Measurements from ENCODE around the gene LPP. TPM values are rescaled to one million over a fixed set of nuclear protein-coding genes. Genes with fewer than 3 reads are reported as not detected.

The LPP gene
- total RNA-seq, 1 donor from 2014 or later: 93.9 TPM

DNA sequence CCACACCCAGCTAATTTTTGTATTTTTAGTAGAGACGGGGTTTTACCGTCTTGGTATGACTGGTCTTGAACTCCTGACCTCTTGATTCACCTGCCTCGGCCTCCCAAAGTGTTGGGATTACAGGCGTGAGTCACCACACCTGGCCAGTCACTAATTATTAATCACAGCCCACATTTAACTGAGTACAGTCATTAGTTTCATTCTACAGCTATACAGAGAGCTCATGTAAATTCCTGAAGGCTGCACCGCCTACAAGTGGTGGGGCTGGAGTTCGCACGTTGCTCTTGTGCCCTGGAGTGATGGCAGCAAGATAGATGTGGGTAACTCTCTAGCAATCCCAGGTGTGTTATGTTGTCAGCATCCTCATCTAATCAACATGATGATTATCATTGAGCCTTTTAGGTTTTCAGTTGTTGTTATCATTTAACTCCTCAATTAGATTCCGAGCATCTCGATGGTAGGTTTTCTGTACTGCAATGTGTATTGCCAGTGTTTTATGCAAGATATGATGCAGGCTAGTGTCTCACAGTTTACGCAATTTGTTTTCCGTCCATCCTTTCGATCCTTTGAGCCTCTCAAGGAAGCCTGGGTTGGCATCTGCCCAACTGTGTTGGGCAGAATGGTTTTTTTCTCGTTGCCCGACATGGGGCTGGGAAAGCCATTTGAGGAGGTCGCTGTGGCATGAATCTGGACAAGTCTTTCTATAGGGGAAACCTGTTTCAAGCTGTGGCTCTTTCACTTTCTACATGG lies 216.3 kb downstream of the LPP start:
- TF ChIP-seq, protein P1, sequence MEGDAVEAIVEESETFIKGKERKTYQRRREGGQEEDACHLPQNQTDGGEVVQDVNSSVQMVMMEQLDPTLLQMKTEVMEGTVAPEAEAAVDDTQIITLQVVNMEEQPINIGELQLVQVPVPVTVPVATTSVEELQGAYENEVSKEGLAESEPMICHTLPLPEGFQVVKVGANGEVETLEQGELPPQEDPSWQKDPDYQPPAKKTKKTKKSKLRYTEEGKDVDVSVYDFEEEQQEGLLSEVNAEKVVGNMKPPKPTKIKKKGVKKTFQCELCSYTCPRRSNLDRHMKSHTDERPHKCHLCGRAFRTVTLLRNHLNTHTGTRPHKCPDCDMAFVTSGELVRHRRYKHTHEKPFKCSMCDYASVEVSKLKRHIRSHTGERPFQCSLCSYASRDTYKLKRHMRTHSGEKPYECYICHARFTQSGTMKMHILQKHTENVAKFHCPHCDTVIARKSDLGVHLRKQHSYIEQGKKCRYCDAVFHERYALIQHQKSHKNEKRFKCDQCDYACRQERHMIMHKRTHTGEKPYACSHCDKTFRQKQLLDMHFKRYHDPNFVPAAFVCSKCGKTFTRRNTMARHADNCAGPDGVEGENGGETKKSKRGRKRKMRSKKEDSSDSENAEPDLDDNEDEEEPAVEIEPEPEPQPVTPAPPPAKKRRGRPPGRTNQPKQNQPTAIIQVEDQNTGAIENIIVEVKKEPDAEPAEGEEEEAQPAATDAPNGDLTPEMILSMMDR (conservative IDR thresholded peaks at IDR 0.05; ENCODE audit: low read depth, low read length): peak; percentile 12
- no peak overlapping the region for H3K4me3 ChIP-seq (ENCODE audit: low read depth, low read length)
- no peak for DNase-seq (ENCODE audit: low read depth)

DNA sequence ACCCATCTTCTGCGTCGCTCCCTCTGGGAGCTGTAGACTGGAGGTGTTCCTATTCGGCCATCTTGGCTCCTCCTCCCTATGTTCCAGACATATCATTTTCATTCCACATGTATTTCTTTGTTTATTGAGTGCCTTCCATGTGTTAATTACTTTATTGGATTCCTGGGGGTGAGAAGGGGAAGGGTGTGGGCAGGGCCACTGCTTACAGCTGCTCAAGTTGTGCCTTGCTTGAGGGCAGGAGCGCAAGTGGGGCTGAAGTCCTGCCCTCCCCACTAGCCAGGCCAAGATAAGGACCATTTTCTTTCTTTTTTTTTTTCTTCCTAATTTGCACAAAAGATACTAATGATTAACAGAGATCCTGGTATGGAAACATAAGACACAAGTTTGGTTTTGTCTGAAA lies 224.8 kb downstream of the LPP start:
- H3K4me3 ChIP-seq (ENCODE audit: low read depth, low read length): no peak overlapping the region
- DNase-seq (ENCODE audit: low read depth): no peak
- TF ChIP-seq, protein P1 (conservative IDR thresholded peaks at IDR 0.05; ENCODE audit: low read depth, low read length): no peak

DNA sequence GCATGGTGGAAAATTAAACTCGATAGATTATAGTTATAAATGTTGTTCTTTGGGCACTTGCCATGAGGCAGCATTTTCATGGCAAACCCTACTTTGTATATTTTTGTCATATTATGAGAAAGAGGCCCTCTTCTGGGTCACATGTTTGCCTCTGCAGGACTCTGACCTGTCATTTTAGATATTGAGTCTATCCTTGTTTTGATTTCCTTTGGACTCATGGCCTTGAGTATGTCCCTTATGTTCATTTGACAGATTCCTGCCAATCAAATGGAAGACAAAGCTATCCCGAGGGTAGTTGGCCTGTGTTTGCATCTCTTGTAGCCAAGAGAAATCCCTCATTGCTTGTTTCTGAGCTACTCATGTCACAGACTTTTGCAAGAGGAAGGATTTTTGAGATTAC lies 226.3 kb downstream of the LPP start:
- TF ChIP-seq, protein P1 (conservative IDR thresholded peaks at IDR 0.05; ENCODE audit: low read depth, low read length): no peak
- DNase-seq (ENCODE audit: low read depth): no peak
- no peak overlapping the region for H3K4me3 ChIP-seq (ENCODE audit: low read depth, low read length)

DNA sequence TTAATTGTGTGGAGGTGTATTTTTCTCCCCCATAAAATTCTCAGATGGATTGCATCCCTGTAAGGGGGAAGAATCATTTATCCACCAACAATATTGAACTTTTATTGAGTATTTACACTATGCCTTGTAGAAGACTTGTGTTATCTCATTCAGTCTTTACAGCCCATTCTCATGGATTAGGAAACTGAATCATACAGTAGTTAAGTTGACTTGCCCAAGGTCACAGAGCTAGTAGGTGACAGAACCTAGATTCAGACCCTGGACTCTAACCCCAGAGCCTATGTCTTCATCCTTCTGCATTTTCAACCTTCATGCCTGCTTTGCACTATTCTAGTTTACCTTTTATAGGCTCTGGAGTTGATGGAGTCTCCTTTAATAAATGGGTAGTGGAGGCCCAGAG lies 226.8 kb downstream of the LPP start:
- DNase-seq (ENCODE audit: low read depth): no peak
- TF ChIP-seq, protein P1 (conservative IDR thresholded peaks at IDR 0.05; ENCODE audit: low read depth, low read length): no peak
- no peak overlapping the region for H3K4me3 ChIP-seq (ENCODE audit: low read depth, low read length)

DNA sequence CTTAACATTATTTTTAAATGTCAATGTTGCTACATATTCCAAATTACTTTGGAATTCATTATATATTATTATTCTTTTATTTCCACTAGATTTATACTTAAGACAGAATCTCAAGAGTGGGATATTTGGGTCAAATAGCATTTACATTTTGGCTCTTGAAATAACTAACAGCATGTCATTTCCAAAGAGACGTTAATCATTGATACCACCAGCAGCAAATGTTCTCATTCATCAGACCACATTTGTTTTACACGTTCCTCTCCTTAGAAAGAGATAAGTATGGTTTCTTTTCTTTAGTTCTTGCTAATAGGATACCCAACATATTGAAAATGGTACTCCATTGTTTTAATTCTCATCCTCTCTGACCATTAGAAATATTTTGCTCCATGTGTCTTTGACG lies 229.8 kb downstream of the LPP start:
- TF ChIP-seq, protein P1 (conservative IDR thresholded peaks at IDR 0.05; ENCODE audit: low read depth, low read length): no peak
- H3K4me3 ChIP-seq (ENCODE audit: low read depth, low read length): no peak overlapping the region
- DNase-seq (ENCODE audit: low read depth): no peak

DNA sequence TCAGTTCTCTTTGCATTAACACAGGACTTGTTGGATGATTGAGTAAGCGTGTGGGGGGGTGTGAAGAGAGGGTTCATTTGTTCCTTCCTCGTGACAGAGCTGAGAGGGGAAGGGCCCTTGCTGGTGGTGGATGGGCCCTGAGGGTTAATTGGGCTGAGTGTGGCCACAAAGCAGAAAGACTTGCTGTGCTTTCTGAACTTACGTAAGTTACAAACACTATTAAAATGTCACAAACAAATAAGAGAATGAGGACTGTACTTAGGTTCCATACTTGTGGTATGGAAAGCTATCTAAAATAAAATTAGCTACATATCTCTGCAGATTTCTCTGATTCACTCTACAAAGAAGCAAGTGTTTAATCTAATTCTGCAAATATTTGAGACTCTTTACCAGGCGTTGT lies 231.3 kb downstream of the LPP start:
- H3K4me3 ChIP-seq (ENCODE audit: low read depth, low read length): no peak overlapping the region
- TF ChIP-seq, protein P1 (conservative IDR thresholded peaks at IDR 0.05; ENCODE audit: low read depth, low read length): no peak
- no peak for DNase-seq (ENCODE audit: low read depth)
